HG03103 (cell line): ENCODE measurements around the gene MPP1.

Source experiments
- ATAC-seq: cut with Tn5 transposase; IDR thresholded peaks from one replicate; pipeline ENCODE4 v1.9.1; 2021; ENCODE audit warnings: low read depth; ENCODE audit not compliant: unreplicated experiment

MPP1 gene

DNA sequence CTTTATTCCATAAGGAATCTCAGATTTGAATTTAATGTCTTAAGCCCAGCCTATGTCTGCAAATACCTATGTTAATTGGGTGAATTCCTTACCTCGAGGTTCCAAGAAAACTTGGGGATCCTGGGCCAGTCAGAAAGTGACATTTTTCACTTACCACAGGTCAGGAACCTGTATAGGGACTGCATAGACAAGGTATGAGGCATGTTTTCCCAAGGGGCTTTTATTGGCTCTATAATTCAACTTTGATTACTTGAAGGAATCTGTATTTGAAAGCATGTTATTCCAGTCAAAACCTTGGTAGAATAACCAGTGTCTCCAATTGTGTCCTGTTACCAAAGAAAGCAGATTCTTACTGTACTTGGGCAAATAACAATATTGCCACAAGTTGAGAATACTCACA, 8.5 kb upstream of the MPP1 start:
- no peak for ATAC-seq

DNA sequence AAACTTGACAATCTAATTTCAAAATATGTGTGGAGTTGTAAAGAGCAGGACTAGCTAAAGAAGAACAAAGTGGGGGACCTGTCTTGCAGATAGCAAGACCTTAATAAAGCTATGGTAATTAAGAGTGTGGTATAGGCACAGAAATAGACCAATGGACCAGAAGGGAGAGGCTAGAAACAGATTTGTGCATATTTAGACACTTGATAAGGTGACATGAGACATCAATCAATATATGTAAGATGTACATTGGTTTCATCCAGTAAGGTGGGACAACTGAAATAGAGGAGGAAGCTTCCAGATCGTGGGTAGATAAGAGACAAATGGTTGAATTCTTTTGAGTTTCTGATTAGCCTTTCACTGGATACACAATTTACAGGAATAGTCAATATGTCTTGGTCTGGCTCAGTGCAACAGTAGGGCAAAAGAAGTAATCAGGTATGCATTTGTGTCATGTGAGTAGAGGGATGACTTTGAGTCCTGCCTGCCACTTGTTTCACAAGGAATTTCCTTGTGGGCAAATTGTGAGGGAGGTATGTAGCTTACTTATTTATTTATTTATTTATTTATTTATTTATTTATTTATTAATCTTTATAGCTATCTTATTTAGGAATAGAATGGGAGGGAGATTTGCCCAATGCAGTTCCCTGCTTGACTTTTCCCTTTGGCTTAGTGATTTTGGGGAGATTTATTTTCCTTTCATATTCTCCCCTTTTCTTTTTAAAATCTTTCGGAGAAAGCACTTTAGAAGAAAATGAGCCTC, 7.2 kb upstream of the MPP1 start:
- no peak for ATAC-seq

DNA sequence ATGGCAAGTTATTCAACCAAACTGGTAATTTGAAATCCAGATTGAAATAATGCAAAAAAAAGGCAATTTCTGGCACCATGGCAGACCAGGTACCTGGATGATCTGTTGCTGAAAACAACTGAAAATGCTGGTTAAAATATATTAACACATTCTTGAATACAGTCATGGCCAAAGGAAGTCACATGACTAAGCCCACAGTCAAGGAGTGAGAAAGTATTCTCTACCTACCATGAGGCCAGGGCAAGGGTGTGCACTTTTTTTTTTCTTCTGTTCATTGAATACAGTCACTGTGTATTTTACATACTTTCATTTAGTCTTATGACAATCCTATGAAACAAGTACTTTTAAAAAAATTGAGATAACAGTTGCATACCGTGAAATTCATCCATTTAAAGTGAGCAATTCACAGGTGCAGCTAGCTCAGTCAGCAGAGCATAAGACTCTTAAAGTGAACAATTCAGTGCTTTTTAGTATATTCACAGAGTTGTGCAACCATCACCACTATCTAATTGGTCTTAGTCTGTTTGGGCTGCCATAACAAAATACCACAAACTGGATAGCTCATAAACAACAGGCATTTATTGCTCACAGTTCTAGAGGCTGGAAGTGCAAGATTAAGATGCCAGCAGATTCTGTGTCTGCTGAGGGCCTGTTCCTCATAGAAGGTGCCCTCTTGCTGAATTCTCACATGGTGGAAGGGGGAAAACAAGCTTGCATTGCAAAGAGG, 4.8 kb upstream of the MPP1 start:
- no peak for ATAC-seq

DNA sequence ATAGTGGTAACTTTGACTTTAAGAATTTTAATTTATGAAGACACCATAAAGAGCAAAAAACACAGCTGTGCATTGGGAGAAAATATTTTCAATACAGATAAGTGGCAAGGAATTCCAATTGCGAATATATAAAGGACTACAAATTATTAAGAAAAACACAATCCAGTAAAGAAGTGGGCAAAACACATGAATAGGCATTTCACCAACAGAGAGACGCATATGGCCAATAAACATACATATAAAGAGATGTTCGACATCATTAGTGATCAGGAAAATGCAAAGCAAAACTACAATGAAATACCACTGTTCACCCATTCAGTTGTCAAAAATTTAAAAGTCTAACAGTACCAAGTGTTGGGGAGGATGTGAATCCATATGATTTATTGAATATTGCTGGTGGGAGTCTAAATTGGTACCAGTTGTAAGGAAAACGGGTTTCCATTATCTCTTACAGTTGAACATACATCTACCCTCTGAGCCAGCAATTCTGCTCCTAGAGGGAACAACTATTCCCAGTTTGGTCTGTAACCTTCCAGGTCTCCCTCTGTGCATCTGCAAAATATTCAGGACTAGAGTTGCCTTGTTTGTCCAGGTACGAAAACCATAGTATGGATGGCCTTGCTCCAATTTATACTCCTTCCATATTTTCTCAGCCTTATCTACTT, 1.7 kb upstream of the MPP1 start:
- ATAC-seq = no peak

DNA sequence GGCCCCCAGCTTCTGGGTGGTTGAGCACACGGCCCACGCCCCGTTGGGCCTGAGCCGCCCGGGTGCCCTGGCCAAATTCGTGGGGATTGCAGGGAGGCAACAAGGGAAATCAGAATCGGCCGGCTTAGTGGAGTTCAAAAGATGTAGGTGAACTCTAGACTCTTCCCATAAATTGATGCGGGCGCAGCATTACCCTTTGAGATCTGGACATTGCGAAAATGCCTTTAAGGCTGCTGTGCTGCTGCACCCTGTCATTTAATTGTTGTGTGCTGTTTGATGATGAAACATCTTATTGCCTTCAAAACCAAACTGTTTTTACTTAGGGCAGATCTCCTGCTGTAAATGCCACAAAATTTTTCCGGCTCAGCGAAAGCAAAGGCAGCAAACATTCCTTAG, 409 bp upstream of the MPP1 start:
- ATAC-seq = no peak

DNA sequence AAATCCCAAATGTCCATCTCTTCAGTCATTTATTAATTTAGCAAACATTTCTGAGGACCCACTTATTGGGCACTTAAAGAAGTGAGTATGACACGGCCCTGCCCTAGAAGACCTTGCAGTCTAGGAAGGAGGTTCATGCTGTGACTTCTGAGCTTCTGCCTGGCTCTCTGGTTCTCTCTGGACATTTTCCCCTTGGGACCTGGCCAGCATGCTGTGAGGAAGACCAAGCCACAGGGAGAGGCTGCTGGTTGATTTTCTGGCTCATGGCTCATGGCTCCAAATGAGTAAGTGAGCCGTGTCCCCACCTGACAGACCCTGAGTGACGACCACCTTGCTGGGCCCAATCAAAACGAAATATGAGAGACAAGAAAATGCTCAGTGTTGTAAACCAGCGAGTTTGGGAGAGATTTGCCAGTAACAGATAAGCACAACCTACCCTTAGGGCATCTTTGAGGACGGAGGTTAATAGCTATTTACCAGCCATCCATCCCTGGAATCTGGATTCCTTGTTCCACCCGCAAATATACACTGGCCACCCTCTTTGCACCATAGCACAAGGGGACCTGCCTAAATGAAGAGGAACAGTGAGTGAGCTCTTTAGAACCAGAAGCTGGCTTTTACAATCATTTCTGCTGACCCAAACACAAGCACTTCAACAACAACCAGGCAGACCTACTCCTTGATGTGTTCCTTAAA, 876 bp downstream of the MPP1 start:
- no peak for ATAC-seq

DNA sequence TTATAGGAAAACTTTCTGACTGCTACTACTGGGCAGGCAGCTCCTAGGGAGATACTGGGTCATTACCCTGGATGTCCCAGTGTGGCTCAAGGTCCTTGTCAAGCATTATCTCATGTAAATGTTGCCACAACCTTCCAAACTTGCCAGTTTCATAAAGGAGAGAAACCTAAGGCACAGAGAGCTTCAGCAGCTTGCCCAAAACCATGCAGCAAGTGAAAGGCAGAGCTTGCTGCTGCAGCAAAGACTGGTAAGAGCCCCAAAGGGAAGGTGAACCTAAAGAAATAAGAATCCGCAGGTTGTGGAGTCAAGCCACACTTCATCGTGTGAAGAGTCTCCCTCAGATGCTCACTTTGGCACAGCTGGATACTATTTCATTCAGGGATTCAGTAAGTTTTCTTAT, 2.3 kb downstream of the MPP1 start:
- ATAC-seq = no peak

DNA sequence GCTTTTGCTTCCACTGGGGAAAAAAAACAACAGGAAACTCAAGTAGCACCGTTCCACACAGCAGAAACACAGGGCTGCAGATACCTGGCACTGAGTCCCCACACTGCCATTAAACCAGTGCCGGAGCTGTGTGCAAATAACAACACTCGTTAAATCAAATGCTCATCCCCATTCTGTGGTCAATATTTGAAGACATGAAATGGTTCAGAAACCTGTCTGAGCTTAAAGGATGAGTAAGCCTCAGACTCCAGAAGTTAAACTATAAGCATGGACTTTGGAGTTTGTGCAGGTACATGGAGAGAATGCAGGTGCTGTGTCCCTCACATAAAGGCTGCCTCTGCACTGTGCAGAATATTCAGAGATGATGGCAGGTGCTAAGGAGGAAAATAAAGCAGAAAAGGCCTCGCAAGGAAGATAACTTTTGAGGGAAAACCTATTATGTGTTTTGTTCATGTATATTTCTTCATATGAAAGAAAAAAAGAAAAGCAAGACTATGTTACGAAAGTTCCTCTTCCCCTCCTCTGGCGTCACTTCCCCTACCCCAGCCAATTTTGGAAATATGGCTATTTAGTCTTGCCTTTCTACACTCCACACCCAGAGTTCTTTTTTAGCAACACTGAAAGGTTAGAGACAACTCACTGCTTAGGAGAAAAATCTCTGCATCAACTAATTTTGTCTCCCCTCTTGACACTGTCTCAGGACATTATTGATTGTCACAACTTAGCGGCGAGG, 4.6 kb downstream of the MPP1 start:
- no peak for ATAC-seq

DNA sequence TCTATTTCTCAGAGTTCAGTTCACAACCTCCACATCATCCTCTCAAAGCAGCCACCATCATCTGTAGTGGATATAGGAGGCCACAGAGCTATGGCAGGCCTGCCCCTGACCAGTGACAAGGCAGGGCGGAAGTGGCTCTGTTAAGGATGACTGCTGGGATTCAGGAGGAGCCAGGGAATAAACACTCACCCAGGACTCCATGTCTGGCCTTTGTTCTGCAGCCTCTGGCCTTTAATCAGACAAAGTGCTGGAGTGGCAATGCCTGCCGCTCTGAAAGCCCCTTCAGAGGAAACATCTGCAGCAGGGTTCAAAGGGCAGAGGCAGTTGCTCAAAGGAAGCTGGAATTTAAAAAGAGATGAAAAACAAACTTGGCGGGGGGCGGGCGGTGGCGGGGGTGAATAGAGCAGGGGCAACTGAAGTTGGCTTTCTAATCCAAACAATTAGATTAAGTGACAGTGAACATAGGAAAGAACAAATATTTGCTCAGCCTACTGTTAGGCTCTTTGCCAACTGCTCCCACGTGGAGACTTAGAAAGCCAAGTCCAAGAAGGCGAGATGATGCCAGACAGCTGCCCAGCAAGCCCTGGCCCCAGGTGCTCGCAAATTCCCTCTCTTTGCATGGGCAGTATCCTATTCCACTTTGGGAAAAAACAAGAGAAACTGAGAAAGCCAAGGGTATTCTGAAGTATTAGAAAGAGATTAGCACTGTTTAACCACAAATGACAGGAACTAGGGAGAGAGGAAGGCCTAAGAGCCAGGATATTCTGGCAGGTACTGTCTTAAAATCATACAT, 5.5 kb downstream of the MPP1 start:
- ATAC-seq = no peak

DNA sequence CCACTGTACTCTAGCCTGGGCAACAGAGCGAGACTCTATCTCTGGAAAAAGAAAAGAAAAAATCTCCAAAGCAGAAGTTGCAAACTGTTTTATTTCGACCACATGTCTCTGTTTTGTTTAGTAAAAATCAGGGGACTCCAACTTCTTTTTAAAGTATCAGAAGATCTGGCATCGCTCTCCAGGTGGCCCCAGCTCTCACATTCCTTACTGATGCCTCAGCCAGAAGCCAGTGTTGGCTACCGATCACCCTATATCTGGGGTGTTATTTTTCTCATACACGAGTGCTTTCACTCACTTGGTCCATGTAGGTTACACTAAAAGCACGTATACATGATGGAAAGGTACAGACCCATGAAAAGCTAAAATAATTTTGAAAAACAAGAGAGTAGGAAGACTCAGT, 8.3 kb downstream of the MPP1 start:
- no peak for ATAC-seq

DNA sequence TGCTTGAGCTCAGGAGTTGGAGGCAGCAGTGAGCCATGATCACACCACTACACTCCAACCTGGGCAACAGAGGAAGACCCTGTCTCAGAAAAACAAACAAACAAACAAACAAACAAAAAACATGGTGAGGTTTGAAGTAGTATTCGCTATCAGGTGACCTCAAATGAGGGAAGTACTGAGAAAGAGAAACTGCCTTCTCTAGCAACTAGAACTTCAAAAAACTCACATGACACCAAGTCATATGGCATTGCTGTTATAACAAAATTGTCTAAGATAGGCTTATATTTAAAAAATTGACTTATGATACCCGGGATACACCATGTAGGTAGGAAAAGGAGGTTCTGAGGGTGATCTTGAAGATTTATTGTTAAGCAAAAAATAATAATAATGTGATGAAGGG, 10.3 kb downstream of the MPP1 start:
- no peak for ATAC-seq

DNA sequence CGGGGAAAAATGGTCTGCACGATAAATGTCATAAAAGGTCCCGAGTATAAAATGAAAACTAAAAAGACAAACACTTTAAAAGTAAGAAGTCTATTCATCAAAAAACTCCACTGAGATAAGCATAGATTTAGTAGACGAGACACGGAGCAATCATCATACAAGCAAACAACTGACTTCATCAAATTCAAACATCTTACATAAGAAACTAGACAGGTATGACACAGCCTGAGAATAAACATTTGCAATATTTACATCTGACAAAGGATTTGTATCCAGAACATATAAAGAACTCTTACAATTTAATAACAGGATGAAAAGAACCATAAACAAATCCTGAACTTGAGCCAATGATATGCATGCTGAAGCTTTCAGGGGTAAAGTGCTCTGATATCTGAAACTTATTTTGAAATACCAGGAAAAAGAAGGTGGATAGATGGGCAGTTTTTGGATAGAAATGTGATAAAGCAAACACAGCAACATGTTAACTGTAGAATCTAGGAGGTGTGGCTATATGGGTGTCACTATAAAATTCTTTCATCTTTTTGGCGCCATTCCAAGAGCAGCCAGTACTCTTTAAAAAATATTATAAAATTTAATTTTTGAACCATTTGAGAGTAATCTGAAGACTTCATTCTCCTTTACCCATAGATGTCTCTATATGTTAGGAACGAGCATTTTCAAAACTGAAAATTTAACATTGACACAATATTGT, 12.0 kb downstream of the MPP1 start:
- no peak for ATAC-seq

DNA sequence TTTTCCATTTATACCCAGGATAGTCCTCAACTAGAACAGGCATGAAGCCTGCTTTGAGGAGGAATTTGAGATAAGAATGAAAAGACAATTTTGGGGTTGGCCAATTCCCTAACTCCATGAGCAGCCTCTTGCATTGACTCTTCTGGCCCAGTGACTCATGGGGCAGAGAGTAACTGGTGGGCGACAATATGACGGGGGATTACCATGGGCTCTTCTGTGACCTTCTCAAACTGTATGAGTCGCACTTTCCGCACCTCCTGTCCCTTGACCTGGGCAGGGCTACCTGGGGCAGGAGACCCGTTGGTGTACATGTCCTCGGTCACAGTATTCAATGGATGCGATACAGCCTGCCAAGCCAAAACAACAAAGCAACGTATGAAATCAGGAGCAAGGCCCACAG, 13.3 kb downstream of the MPP1 start:
- ATAC-seq = no peak

DNA sequence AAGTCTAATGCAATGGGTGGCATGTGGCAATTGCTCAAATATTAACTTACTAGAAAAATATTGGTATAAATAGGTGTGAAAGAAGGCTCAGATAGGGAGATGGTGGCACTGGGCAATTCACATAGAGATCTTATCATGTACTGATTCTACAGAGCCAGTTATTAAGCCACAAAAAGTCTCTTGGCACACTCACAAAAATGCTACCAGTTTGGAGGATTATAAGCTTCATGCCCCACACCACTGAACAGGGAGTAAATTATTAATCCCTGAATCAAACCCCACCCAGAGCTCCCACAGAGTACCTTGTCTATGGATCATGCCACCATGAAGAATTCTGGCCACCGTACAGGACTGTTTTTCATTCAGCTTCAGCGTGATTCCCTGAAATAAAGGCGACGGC, 13.8 kb downstream of the MPP1 start:
- ATAC-seq = no peak

DNA sequence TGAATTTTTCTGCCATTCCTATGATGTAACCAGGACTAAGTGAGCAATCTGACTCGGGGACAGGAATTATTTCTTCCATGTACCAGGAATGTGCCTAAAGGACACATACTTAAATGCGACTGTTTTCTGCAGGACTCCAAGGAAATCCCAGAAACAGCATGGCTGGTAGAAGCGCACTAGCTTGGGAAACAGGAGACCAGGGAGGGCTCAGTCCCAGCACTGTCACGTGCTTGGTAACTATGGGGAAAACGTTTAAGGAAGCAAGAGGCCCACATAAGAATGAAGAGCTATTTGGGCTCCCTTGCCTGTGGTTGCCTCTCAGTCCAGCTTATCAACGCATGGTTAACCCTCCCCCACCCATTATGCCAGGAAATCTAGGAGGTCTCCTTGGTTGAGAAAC, 19.6 kb downstream of the MPP1 start:
- ATAC-seq = no peak

DNA sequence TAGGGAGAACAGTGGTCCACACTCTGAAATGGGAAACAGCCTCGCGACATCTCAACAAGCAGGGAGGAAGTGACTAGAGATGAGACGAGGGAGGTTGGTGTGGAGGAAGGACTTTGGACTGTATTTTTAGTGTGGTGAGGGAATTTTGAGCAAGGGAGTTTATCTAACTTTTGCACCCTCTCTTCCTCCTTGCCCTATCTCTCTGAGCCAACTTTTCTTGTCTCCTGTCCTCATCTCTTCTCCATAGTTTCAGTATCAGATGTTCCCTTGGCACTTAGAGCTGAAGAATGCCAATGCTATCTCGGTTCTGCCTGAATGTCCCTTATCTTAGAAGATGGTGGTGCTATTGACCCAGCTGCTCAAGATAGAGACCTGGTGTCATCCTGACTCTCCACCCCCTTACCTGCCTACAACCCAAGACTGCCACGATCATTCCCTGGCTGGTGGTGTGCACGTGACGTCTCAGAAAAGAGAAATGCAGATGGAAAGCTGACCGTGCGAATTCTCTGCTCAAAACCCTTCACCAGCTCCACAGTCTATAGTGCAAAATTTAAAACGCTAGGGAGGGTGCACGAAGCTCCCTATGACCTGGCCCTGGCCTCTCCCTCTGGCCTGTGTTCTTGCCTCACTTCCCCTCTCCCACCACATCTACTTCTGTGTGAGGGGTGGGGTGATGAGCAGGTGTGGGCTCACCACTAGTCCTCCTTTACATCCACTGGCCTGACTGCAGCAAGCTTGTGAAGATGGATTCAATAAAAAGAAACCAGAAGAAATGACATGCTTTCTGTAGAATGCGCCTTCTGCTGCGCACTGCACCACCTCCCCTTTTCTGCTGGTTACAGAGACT, 20.9 kb downstream of the MPP1 start:
- no peak for ATAC-seq

DNA sequence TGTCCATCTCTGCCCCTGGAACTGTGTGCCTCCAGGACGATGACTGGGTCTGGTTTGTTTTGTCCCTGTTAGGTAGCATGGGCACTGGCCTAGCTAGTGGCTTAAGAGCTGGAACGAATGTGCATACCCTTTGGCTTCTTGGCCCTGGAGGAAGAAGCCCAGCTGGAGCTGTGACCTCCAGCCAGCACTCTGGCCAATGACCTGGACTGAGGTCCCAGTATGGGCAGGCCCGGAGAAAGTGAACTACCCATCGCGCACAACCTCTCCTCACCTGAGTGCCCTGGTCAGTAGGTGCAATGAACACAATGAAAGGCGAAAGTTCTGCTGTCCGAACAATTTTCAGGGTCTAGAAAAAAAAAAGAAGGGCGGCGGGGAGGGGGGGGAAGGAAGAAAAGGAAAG, 24.3 kb downstream of the MPP1 start:
- ATAC-seq = no peak

DNA sequence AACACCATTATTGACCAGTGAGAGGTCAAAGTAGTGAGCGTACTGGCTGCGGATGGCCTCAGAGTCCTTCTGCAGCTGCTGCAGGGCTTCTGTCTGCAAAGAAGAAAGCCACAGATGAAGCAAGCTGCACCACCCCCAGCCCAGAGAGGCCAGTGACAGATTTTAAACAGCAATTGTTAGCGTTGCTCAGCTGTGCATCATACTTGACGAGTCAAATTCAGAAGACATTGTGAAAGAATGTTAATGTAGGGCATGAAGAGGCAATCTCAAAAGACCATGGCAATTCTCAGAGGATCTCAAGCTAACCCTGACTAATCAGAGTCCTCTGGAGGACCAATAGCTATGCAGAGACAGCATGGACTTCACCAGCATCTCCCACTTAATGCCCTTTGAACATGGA, 26.0 kb downstream of the MPP1 start:
- ATAC-seq = no peak
